GM18861 (cell line): Measurements from ENCODE around the gene SUPT5H.

Source experiments
- ATAC-seq: cut with Tn5 transposase; IDR thresholded peaks from one replicate; pipeline ENCODE4 v1.9.1; 2021; ENCODE audit not compliant: unreplicated experiment

Gene SUPT5H

DNA sequence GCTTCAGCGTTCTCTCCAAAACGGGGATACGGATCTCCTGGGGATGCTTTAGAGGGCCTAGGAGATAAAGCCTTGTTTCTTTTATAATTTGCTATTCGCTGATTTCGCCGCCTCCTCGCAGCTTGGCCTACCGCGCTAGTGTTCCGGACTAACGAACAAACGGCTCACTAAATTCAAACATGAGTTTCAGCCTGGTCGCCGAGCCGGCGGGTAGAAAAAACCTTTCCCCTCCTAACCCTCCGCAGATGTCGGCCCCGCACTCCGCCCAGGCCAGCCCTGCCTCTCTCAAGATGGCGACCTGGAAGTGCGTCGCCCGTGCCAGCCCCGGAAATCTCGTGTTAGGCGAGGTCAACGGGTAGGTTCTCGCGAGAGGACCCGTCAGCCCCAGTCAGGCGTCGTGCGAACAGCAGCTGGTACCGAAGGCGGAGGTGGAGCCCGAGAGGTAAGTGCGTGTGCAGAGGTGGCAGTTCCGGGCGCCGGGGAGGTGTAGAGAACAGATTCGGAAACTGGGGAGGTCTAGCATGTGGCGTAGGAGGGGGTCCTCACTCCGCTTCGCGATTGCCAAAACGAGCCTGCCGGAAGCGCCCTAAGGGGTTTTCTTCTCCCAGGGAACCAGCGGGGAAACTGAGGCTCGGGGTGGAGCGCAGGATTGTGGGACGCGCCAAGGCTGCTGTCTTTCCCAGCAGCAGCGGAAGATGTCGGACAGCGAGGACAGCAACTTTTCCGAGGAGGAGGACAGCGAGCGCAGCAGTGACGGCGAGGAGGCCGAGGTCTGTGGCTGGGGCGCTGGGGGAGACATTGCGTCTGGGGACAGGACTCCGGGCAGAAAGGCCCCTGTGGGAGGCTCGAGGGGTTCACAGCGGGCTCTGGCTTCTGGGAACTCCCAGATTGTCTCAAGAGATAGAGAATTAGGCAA is at the start of gene SUPT5H:
SUPT5H (plus strand) TSS at position 387 of the 916 bp plus-strand sequence; CDS start at position 696, 309 bp downstream.
- ATAC-seq: peak; percentile 74

DNA sequence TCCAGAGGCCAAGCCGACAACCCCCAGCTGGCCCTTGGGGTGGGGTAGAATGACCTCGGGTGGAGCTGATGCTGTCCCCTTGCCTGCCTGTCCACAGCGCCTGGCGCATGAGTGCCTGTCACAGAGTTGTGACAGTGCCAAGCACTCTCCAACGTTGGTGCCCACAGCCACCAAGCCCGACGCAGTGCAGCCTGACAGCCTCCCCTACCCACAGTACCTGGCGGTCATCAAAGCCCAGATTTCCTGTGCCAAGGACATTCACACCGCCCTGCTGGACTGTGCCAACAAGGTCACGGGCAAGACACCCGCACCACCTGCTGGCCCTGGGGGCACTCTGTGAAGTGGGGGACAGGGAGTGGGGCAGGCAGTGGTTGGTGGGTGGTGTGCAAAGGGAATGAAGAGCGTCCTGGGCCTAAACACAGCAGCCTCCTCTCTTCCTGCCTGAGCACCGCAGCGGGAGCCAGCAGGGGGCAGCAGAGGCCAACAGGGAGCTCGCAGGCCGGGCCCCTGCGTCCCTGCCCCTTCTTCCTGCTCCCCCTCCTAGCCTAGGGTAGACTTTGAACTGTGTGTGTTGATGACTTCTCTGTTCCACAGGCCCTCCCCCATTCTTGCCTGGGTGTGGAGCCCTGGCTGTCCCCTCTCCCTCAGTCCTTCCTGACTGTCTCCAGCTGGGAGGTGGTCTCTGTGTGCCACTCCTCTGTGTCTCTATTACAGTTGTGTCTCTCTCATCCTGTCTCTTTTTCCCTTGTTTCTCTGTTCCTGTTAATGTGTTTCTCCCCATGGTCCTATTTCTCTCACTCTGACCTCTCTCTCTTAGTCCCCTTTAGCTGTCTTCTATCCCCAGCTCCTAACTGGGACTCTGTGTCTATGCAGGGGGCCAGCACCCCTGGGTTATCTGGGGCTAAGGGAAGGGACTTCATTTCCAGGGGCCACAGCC is 47.8 kb upstream of the SUPT5H start:
- ATAC-seq: peak; percentile 31

DNA sequence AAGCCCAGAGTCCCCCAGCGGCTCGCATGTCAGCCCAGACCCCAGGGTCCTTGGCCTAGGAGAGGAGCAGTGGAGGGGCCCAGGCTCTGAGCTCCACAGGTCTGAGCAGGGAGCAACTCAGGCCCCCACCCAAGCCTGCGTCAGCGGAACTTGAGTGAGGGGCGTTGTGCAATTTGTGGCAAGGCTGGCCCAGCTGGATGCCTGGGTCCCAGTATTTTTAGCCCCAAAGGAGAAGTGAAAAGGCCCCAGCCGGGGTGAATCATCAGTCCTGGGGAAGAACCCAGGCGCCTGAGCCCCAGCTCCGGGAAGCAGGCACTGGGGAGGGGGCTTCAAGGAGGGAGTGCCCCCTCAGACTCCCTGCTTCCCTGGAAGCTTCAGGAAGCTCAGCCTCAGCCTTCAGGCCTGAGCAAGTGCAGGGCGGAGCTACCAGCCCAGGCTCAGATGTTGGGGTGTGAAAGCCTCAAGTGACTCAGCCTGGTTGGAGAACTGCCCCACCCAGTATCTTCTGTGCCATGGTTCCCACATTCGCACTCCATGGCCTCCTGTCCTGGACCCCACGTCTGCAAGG is 47.0 kb upstream of the SUPT5H start:
- ATAC-seq: no peak

DNA sequence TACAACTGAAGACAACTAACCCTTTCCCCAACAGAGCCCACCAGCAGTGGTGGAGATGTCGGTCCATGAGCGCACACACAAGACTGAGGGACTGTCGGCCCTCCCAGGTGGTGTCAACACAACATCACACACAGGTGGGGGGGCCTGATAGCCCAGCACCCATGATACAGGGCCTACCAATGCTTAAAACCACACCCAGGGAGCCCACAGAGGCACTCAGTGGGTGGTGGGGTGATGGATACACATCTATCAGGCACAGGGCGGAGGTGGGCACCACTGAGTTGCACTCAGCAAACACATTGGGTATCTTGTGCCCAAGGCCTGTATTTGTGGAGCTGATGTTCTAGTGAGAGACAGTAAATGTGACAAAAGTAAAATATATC is 45.7 kb upstream of the SUPT5H start:
- ATAC-seq: no peak

DNA sequence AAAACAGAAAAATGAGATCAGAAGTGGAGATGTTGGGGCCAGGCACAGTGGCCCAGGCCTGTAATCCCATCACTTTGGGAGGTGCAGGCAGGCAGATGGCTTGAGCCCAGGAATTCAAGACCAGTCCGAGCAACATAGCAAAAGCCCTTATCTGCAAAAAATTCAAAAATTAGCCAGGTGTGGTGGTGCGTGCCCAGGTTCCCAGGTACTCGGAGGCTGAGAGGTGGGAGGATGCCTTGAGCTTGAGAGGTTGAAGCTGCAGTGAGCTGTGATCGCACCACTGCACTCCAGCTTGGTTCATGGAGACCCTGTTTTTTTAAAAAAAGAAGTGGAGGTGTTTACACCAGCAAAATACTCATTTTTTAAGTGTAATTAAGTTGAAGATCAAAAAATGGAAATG is 45.3 kb upstream of the SUPT5H start:
- no peak for ATAC-seq

DNA sequence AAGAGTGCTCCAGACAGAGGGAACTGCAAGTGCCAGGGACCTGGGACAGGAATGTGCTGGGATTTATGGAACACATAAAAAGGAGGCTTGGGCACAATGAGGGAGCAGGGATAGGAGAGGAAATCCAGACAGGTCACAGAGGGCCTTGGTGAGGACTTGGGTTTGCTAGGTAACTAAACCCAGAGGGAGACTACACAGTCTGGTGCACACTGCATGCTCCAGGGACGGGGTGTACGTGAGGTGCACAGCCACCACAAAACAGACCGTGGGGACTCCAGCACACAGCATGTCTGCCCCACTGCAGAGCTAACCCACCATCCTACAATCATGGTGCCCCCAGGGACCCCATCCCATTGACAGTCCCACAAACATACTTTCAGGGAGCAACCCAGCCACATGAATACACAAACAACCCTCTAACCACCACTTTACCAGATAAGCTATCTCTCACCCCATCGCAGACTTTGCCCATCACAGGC is 44.3 kb upstream of the SUPT5H start:
- peak; percentile 11 for ATAC-seq

DNA sequence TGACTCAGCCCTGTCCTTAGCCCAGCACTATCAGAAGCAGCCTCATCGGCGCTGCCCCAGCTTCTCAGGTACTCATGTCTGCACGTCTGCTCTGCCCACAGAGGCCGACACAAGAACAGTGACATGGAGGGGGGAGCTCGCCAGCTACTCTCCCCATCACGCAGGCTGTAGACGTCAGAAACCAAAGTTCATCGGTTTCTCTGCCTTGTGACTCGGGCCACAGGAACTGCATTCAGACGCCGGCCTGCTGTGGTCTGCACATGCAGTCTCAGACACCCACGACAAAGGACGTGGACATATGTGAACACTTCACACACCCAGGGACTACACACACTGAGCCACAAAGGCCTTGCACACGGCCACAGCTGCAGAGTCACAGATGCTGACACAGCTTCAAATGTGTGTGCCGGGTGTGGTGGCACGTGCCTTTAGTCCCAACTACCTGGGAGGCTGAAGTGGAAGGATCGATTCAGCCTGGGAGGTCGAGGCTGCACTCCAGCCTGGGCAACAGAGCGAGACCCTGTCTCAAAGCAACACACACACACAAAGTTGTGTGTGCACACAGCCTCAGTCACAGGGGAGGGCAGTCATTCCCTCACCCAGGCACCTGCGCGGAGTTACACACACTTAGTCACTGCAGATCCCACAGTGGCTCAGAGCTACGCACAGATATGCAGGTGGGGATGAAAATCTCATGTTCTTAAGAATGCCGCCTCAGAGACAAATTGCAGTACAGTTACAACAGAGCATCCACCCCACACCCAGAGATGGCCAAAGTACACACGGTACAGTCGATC is 43.6 kb upstream of the SUPT5H start:
- peak; percentile 30 for ATAC-seq

DNA sequence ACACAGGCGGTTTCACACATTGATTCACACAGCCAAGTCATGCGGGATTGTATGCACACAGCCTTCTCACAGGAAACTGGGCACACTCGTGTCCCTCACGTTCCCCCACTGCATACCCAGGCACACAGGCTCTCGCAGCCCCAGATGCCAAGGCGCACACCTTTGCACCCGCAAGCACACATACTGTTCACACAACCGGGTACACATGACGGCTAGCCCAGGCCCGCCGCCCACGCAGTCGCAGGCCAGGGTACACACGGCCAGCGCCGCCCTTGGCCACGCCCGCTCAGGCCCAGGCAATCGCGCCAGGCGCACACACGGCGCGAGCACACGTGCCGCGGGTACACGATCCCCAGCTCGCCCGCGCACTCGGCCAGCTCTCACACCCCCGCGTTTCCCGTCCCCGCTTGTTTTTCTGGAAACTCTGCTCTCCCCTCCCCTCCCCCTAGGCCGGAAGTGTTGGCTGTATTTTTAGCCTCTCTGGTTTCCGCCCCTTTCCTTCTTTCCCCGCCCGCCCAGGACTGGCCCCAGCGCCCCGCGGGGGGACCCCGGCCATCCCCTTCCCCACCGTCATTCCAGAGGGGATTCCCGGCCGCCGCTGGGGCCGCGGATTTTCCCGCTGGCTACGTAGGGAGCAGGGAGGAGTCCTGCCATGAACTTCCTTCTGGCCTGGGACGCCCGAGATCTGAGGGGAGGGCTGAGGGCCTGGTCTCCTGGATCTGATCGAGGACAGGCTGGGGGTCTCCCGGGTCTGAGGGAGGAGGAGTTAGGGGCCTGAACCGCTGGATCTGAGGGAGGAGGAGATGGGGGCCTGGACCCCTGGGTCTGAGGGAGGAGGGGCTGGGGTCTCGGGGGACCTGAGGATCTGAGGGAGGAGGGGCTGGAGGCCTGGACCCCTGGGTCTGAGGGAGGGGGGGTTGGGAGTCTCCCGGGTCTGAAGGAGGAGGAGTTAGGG is 42.8 kb upstream of the SUPT5H start:
- ATAC-seq: no peak

DNA sequence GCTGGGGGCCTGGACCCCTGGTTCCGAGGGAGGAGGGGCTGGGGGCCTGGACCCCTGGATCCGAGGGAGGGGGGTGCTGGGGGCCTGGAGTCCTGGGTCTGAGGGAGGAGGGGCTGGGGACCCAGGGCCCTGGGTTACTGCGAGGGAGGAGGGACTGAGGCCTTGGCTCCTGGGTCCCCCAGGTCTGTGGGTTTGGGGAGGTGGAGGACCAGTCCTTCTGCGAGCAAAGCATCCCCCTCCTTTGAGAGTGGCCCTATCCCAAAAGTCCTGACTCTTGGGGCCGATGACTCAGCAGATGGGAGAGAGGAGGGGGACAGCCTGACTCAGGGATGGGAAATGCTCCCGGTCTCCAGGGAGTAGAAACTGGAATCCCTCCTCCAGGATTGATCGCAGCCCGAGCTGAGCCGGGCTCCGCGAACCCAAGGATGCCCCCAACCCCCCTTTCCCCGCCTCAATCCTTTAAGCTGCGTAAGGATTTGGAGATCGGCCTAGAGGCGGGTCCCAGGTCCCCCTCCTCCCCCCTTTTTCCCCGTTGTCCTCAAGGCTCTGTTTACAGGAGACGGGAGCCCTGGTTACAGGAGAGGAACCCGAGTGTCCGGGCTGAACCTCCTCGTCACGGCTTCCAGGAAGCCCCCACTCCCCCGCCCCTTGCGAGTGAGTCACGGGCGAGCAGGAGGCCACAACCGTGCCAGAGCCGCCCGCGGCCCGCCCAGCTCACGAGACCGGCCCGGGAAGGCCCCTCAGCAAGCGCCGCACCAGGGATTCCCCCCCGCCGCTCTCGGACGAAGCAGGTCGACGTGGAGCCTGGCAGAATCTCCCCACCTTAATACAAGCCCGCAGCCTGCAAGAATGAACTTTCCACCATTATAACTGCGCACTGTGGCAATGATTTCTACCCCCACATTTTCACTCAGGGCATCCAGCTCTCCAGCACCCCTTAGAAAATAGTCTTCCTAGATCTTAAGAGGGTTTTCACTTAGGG is 41.8 kb upstream of the SUPT5H start:
- ATAC-seq: no peak

DNA sequence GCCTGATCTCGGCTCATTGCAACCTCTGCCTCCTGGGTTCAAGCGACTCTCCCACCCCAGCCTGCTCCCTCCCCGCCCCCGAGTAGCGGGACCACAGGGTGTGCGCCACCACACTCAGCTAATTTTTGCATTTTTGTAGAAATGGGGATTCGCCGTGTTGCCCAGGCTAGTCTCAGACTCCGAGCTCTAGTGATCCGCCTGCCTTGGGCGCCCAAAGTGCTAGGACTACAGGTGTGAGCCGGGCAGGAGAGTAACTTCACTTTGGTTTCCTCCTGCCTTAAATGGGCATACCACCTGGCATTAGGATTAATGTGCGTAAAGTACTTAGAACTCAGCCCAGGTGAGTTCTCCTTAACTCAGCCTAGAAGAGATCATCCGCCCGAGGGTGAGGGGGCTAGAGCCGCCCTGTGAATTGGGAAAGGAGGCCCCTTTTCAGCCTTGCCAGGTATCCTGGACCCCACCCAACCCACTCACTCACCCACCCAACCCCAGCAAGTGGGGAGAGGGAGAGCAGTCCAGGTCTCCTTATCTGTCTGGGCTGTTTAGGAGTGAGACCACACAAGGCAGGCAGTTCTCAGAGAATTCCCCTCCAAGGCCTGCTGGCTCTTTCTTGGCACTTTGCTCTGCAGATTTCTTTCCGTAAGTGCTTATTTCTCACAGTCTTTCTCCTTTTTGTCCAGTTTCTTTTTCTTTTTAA is 40.0 kb upstream of the SUPT5H start:
- ATAC-seq: no peak

DNA sequence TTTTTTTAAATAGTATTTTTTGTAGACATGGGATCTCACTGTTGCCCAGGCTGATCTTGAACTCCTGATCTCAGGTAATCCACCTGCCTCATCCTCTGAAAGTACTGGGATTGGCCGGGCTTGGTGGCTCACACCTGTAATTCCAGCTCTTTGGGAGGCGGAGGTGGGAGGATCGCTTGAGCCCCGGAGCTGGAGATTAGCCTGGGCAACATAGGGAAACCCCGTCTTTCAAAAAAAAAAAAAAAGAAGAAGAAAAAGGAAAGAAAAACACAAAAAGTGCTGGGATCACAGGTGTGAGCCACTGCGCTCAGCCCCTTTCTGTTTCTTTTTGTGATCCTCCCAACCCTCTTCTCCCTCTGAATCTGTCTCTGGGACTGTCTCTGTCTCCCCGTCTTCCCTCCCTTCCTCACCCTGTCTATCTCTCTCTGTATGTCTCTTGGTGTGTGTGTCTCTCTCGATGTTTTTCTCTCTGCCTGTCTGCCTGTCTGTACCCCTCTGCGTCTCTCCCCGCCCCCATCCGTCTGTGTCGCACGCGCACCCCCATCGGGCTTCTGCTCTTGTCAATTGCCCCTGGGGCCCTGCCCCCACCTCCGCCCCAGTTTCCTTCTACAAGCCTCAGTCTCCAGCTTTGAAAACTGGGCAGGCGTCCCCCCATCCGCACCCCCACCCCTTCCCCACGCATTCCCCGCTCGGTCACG is 39.3 kb upstream of the SUPT5H start:
- no peak for ATAC-seq

DNA sequence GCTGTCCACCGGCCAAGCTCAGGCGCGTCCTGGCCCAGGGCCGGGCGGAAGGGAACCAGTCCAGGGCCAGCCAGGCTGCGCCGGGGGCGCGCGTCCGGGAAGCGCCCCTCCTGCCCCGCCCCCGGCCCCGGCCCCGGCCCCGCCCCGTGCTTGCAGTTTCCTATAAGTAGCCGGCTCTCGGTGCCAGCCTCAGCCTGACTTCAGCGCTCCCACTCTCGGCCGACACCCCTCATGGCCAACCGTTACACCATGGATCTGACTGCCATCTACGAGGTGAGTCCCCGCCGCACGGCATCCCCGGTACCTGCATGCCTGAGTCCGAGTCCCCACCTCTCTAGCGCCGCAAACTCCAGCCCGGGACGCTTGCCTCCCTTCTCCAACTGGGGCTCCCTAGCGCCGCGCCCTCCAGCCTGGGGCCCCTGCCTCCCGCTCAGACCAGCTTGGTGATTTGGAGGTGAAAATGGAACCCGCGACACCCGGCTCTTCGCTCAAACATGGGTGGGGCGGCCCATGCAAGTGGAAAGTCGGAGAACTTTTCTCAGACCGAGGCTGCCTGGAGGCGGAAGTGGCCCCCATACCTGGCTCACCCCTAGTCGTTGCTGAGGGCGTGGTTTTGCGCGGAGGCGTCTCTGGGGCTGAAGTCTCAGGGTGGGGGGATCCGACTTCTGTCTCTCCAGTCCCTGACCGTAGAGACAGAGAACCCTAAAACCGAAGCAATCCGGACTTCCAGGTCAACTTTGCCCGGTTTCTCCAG is 38.5 kb upstream of the SUPT5H start, which contains the start of gene ZFP36:
ZFP36 (plus strand) TSS at position 192 of the 754 bp plus-strand sequence; CDS start at position 250, 58 bp downstream.
- no peak for ATAC-seq

DNA sequence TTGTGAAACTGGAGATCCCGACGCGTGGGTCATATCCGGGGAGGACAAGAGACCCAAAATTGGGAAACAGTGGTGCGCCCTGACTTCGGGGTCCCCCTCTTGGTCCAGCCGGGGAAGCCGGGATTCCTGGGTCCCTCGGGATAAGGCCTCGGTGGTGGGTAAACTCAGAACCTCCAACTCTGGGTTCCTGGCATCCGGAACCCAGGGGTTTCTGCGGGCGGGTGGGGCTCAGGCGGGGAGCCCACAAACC is 38.0 kb upstream of the SUPT5H start:
- no peak for ATAC-seq

DNA sequence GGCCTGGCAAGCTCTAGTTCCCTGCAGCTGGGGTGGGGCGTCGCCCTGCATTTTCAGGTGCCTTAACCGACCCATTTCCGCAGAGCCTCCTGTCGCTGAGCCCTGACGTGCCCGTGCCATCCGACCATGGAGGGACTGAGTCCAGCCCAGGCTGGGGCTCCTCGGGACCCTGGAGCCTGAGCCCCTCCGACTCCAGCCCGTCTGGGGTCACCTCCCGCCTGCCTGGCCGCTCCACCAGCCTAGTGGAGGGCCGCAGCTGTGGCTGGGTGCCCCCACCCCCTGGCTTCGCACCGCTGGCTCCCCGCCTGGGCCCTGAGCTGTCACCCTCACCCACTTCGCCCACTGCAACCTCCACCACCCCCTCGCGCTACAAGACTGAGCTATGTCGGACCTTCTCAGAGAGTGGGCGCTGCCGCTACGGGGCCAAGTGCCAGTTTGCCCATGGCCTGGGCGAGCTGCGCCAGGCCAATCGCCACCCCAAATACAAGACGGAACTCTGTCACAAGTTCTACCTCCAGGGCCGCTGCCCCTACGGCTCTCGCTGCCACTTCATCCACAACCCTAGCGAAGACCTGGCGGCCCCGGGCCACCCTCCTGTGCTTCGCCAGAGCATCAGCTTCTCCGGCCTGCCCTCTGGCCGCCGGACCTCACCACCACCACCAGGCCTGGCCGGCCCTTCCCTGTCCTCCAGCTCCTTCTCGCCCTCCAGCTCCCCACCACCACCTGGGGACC is 37.6 kb upstream of the SUPT5H start:
- ATAC-seq: no peak

DNA sequence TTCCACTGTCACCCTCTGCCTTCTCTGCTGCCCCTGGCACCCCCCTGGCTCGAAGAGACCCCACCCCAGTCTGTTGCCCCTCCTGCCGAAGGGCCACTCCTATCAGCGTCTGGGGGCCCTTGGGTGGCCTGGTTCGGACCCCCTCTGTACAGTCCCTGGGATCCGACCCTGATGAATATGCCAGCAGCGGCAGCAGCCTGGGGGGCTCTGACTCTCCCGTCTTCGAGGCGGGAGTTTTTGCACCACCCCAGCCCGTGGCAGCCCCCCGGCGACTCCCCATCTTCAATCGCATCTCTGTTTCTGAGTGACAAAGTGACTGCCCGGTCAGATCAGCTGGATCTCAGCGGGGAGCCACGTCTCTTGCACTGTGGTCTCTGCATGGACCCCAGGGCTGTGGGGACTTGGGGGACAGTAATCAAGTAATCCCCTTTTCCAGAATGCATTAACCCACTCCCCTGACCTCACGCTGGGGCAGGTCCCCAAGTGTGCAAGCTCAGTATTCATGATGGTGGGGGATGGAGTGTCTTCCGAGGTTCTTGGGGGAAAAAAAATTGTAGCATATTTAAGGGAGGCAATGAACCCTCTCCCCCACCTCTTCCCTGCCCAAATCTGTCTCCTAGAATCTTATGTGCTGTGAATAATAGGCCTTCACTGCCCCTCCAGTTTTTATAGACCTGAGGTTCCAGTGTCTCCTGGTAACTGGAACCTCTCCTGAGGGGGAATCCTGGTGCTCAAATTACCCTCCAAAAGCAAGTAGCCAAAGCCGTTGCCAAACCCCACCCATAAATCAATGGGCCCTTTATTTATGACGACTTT is 36.8 kb upstream of the SUPT5H start:
- no peak for ATAC-seq
